Ovary (tissue), 3 donors: ENCODE data around the gene STARD4.

Source experiments
- EP300 ChIP-seq: sonication (generic); formaldehyde crosslinking; IDR thresholded peaks from one replicate; pipeline ENCODE4 v1.6.1; 2017; ENCODE audit warnings: antibody characterized with exemption
- TF ChIP-seq, protein P1 (sequence below), 3 donors: fragments of 450-650 bp in 2 of 3; fragments of 200-600 bp in 1 of 3; IDR thresholded peaks; one replicate each; pipeline versions ENCODE4 v1.5.1 to v1.8.0; 2016 to 2022; ENCODE audit warnings: antibody characterized with exemption in 3 of 3, mild to moderate bottlenecking in 1 of 3
- donor health status: DM: no; HTN: no; CAD: no.

DNA sequence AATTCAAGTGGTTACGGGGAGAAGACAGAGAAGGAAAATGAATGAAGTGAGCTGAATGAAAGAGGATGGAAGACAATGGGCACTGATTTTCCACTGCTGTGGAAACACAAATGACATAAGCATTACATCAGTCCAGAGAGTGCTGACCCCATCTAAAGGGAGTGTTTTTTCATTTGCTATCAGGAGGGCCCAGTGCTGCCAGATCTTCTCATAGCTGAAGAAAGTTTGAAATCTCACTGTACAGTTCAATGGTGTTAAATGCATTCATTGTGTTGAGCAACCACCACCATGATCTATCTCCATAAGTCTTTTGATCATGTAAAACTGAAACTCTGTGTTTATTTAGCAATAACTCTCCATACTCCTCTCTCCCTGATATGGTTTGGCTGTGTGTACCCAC, 41.5 kb upstream of the STARD4 start:
- TF ChIP-seq, protein P1, sequence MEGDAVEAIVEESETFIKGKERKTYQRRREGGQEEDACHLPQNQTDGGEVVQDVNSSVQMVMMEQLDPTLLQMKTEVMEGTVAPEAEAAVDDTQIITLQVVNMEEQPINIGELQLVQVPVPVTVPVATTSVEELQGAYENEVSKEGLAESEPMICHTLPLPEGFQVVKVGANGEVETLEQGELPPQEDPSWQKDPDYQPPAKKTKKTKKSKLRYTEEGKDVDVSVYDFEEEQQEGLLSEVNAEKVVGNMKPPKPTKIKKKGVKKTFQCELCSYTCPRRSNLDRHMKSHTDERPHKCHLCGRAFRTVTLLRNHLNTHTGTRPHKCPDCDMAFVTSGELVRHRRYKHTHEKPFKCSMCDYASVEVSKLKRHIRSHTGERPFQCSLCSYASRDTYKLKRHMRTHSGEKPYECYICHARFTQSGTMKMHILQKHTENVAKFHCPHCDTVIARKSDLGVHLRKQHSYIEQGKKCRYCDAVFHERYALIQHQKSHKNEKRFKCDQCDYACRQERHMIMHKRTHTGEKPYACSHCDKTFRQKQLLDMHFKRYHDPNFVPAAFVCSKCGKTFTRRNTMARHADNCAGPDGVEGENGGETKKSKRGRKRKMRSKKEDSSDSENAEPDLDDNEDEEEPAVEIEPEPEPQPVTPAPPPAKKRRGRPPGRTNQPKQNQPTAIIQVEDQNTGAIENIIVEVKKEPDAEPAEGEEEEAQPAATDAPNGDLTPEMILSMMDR (IDR thresholded peaks at IDR 0.05) = no peak
- no peak for TF ChIP-seq EP300
